K562 (cell line): ENCODE measurements around the gene NALCN. TPM values are rescaled to one million over a fixed set of nuclear protein-coding genes. Genes with fewer than 3 reads are reported as not detected.

Experiments used
- HDAC6 ChIP-seq: IDR thresholded peaks from 2 replicates; pipeline ENCODE4 v1.6.1; 2012; ENCODE audit warnings: low read depth, mild to moderate bottlenecking, control low read depth, inconsistent platforms, low read length, moderate library complexity
- KLF6 ChIP-seq: fragments of 250-450 bp; sonication (Bioruptor Pico); IDR thresholded peaks from 2 replicates; pipeline ENCODE4 v1.4.0; 2020; ENCODE audit warnings: mild to moderate bottlenecking, moderate library complexity, borderline replicate concordance
- MGA ChIP-seq: fragments of 450-650 bp; IDR thresholded peaks from 2 replicates; pipeline ENCODE4 v1.6.1; 2016; ENCODE audit warnings: mild to moderate bottlenecking, moderate library complexity
- POLR2B ChIP-seq: fragments of 450-650 bp; IDR thresholded peaks from 2 replicates; pipeline ENCODE4 v1.6.1; 2018; ENCODE audit warnings: low read depth; ENCODE audit not compliant: partially characterized antibody
- ZNF445 ChIP-seq: fragments of 250-450 bp; sonication (Bioruptor Pico); IDR thresholded peaks from 2 replicates; pipeline ENCODE4 v1.4.0; 2020; ENCODE audit warnings: low read depth, mild to moderate bottlenecking, moderate library complexity
- polyA plus RNA-seq, 8 experiments: library from polyadenylated mRNA; depleted of rRNA in 4 of 8; stranded (reverse) in 5 of 8; unstranded in 3 of 8; fragments of >200 nt; fragmentation: Nextera tagmentation in 2 of 8; fragmentation: Illumina TruSeq in 1 of 8; extraction: Ambion mirVana in 2 of 8; extraction: Trizol in 1 of 8; gene quantifications; 2 replicates each; pipeline versions ENCODE4 v1.2.1 to v1.2.3, GENCODE V29; 2011 to 2014; ENCODE audit warnings: inconsistent platforms in 1 of 8, missing spikeins in 1 of 8
- total RNA-seq, 7 experiments: library from RNA; depleted of rRNA in 6 of 7; stranded (reverse); fragments of >200 nt in 6 of 7; fragmentation: Illumina TruSeq in 2 of 7; extraction: Trizol in 2 of 7; gene quantifications; 2 replicates each; pipeline versions ENCODE4 v1.2.1 to v1.2.3, GENCODE V29; 2011 to 2021; ENCODE audit warnings: low replicate concordance in 1 of 7

The NALCN gene
- total and polyA plus RNA-seq, 9 of the 15 experiments (the other 6 are each of a cell fraction or from before 2014, with no cell fraction given) = not detected

DNA sequence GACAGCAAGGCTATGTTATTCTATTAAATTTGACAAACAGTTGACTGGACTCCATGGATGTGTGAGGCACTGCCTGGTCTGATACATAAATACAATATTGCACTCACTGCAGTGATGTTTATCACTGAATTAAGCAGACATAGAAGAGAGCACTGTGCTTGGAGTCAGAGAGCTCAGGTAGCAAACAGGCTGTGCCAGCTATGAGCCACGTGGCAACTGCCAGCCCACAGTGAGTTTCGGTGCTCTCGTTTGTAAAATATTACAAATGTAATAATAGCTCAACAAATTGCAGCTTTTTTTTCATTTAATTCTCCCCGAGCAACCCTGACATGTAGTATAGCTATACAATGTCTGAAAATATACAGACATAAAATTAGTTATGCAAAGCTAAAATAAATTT, 237.3 kb downstream of the NALCN start (continued):
- TF ChIP-seq MGA = no peak
- TF ChIP-seq ZNF445 (CRISPR knock-in tag) = no peak
- no peak for TF ChIP-seq KLF6
- TF ChIP-seq HDAC6 = no peak
- no peak for TF ChIP-seq POLR2B
